ENCODE results near the gene SCN9A. TPM values are rescaled to one million over a fixed set of nuclear protein-coding genes. Genes with fewer than 3 reads are reported as not detected.
"Not testable (repeated sequence)": the region's sequence is repeated elsewhere in the genome, so short reads cannot be mapped to it uniquely, and the experiment has no call there.

SCN9A gene
- total RNA-seq, 1 donor from 2014 or later, result 7.8 TPM

DNA sequence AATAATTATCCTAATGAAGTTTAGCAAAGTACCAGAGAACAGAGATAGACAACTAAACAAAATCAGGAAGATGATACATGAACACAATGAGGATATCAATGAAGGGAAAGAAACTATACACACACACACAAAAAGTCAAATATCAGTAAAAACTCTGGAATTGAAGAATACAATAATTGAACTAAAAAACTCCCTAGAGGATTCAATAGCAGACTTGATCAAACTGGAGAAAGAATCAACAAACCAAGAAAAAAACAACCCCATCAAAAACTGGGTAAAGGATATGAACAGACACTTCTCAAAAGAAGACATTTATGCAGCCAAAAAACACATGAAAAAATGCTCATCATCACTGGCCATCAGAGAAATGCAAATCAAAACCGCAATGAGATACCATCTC lies 166.4 kb downstream of the SCN9A start:
- not testable (repeated sequence) for H3K27ac Mint-ChIP-seq (ENCODE audit: unreplicated experiment); H2AFZ ChIP-seq (ENCODE audit: low read depth, low read length); H3K27me3 Mint-ChIP-seq (ENCODE audit: low read depth, unreplicated experiment); FAIRE-seq; DNase-seq (ENCODE audit: low read depth); H3K27ac ChIP-seq (ENCODE audit: low read depth, low read length); H3K79me2 ChIP-seq (ENCODE audit: insufficient read depth, low read length); H3K36me3 Mint-ChIP-seq (ENCODE audit: low read depth, unreplicated experiment); H3K4me2 ChIP-seq (ENCODE audit: low read length); H3K4me3 Mint-ChIP-seq (ENCODE audit: unreplicated experiment); H3K9ac ChIP-seq (ENCODE audit: low read length); H3K36me3 ChIP-seq (ENCODE audit: insufficient read depth, low read length); H3K4me1 ChIP-seq (ENCODE audit: insufficient read depth, low read length); H3K9me3 ChIP-seq (ENCODE audit: insufficient read depth, low read depth, low read length); H4K20me1 ChIP-seq (ENCODE audit: insufficient read depth, low read length); H3K27me3 ChIP-seq (ENCODE audit: insufficient read depth, low read length); H3K4me3 ChIP-seq (ENCODE audit: insufficient read depth, low read depth, low read length); H3K4me1 Mint-ChIP-seq (ENCODE audit: low read depth, unreplicated experiment)
- H3K9me3 Mint-ChIP-seq (ENCODE audit: unreplicated experiment), result peaks cover 17% of the 10 kb centered on the region

GRCh38 chr2:166206153-166206552 lies 169.6 kb downstream of the SCN9A start:
- not testable (repeated sequence) for H3K4me1 ChIP-seq (ENCODE audit: insufficient read depth, low read length); H2AFZ ChIP-seq (ENCODE audit: low read depth, low read length); H3K4me1 Mint-ChIP-seq (ENCODE audit: low read depth, unreplicated experiment); H3K4me2 ChIP-seq (ENCODE audit: low read length); H3K27ac Mint-ChIP-seq (ENCODE audit: unreplicated experiment); DNase-seq (ENCODE audit: low read depth); H3K27me3 Mint-ChIP-seq (ENCODE audit: low read depth, unreplicated experiment); H3K79me2 ChIP-seq (ENCODE audit: insufficient read depth, low read length); H3K4me3 Mint-ChIP-seq (ENCODE audit: unreplicated experiment); H3K27me3 ChIP-seq (ENCODE audit: insufficient read depth, low read length); H3K36me3 ChIP-seq (ENCODE audit: insufficient read depth, low read length); H3K9ac ChIP-seq (ENCODE audit: low read length); FAIRE-seq; H3K27ac ChIP-seq (ENCODE audit: low read depth, low read length); H4K20me1 ChIP-seq (ENCODE audit: insufficient read depth, low read length); H3K9me3 ChIP-seq (ENCODE audit: insufficient read depth, low read depth, low read length); H3K36me3 Mint-ChIP-seq (ENCODE audit: low read depth, unreplicated experiment); H3K4me3 ChIP-seq (ENCODE audit: insufficient read depth, low read depth, low read length)
- H3K9me3 Mint-ChIP-seq (ENCODE audit: unreplicated experiment), result peaks cover 17% of the 10 kb centered on the region

DNA sequence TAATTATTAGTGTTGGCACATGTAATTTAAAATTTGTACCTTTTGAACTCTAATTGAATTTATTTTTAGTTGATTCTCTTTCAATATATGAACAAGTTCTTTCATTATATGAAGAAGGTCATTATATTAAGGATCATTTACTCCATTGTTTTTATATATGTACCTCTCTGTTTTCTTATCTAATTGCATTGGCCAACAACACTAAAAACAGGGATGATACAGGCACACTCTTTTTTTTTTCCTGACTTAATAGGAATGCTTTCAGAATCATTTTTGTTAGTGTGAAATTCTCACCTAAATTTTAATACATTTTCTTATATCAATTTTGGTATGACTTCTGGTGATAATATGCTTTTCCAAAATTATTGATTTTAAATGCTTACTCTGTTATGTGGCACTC lies 173.0 kb downstream of the SCN9A start:
- Mint-ChIP-seq H3K36me3 (ENCODE audit: low read depth, unreplicated experiment) (peaks cover 6% of the 10 kb centered on the region), H3K27me3 (ENCODE audit: low read depth, unreplicated experiment) (no peaks in the 10 kb centered on the region), H3K4me1 (ENCODE audit: low read depth, unreplicated experiment) (no peaks in the 10 kb centered on the region), H3K9me3 (ENCODE audit: unreplicated experiment) (peaks cover 4% of the 10 kb centered on the region), H3K27ac (ENCODE audit: unreplicated experiment) (no peak overlapping the region), H3K4me3 (ENCODE audit: unreplicated experiment) (no peak overlapping the region)
- H2AFZ ChIP-seq (ENCODE audit: low read depth, low read length), result no peak overlapping the region
- no peak overlapping the region for H3K9ac ChIP-seq (ENCODE audit: low read length)
- H3K27me3 ChIP-seq (ENCODE audit: insufficient read depth, low read length), result no peaks in the 10 kb centered on the region
- no peaks in the 10 kb centered on the region for H4K20me1 ChIP-seq (ENCODE audit: insufficient read depth, low read length)
- H3K4me3 ChIP-seq (ENCODE audit: insufficient read depth, low read depth, low read length), result no peak overlapping the region
- H3K27ac ChIP-seq (ENCODE audit: low read depth, low read length), result no peak overlapping the region
- DNase-seq (ENCODE audit: low read depth) (no peak), FAIRE-seq (no peak)
- H3K4me1 ChIP-seq (ENCODE audit: insufficient read depth, low read length), result no peaks in the 10 kb centered on the region
- H3K4me2 ChIP-seq (ENCODE audit: low read length), result no peak overlapping the region
- H3K9me3 ChIP-seq (ENCODE audit: insufficient read depth, low read depth, low read length), result no peaks in the 10 kb centered on the region
- H3K79me2 ChIP-seq (ENCODE audit: insufficient read depth, low read length), result no peaks in the 10 kb centered on the region
- H3K36me3 ChIP-seq (ENCODE audit: insufficient read depth, low read length), result no peaks in the 10 kb centered on the region
- no peak for TF ChIP-seq CTCF (IDR thresholded peaks at IDR 0.05; ENCODE audit: insufficient read depth, low read depth, low read length)
- no peak for TF ChIP-seq EZH2 (IDR thresholded peaks at IDR 0.05; ENCODE audit: insufficient read depth, low read length)

DNA sequence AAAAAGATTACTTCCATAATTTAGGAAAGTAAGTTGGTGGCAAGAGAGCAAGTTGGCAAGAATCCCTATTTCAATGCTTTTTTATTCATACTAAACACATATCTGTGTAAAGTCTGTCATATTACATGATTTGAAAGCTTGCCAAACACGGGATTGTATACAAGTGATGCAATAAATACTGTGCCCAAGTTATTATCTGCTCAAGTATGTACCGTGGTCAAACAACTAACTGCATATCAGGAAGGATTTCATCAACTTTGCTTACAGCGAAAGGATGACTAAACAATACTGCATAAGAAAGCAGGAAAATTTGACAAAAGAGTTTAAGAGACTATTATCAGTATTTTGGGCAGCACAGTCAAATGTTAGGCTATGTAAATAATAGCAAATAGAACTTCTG lies 178.3 kb downstream of the SCN9A start:
- no peaks in the 10 kb centered on the region for H3K27me3 Mint-ChIP-seq (ENCODE audit: low read depth, unreplicated experiment)

More for the DNA sequence above, 178.3 kb downstream of the SCN9A start:
- no peaks in the 10 kb centered on the region for H3K9me3 Mint-ChIP-seq (ENCODE audit: unreplicated experiment)
- Histone ChIP-seq H4K20me1 (ENCODE audit: insufficient read depth, low read length) (no peaks in the 10 kb centered on the region), H3K4me1 (ENCODE audit: insufficient read depth, low read length) (no peaks in the 10 kb centered on the region), H3K79me2 (ENCODE audit: insufficient read depth, low read length) (no peaks in the 10 kb centered on the region), H2AFZ (ENCODE audit: low read depth, low read length) (no peak overlapping the region), H3K9me3 (ENCODE audit: insufficient read depth, low read depth, low read length) (no peaks in the 10 kb centered on the region), H3K27ac (ENCODE audit: low read depth, low read length) (no peak overlapping the region), H3K9ac (ENCODE audit: low read length) (no peak overlapping the region), H3K4me2 (ENCODE audit: low read length) (no peak overlapping the region), H3K36me3 (ENCODE audit: insufficient read depth, low read length) (no peaks in the 10 kb centered on the region), H3K4me3 (ENCODE audit: insufficient read depth, low read depth, low read length) (no peak overlapping the region), H3K27me3 (ENCODE audit: insufficient read depth, low read length) (no peaks in the 10 kb centered on the region)
- peak; percentile 16 for DNase-seq (ENCODE audit: low read depth)
- H3K4me1 Mint-ChIP-seq (ENCODE audit: low read depth, unreplicated experiment), result peaks cover 2% of the 10 kb centered on the region
- no peak for FAIRE-seq
- no peak for TF ChIP-seq EZH2 (IDR thresholded peaks at IDR 0.05; ENCODE audit: insufficient read depth, low read length)
- no peak for TF ChIP-seq CTCF (IDR thresholded peaks at IDR 0.05; ENCODE audit: insufficient read depth, low read depth, low read length)
- H3K27ac Mint-ChIP-seq (ENCODE audit: unreplicated experiment), result no peak overlapping the region
- H3K4me3 Mint-ChIP-seq (ENCODE audit: unreplicated experiment), result no peak overlapping the region
- H3K36me3 Mint-ChIP-seq (ENCODE audit: low read depth, unreplicated experiment), result peaks cover 6% of the 10 kb centered on the region
